Vagina (tissue), 2 donors: ENCODE measurements around the gene RBM33. TPM values are rescaled to one million over a fixed set of nuclear protein-coding genes. Genes with fewer than 3 reads are reported as not detected.

Source experiments
- DNase-seq, 2 donors: peaks; one replicate each; pipeline ENCODE4 v3.0.0-alpha.2; 2017; ENCODE audit errors: extremely low spot score in 2 of 2
- H3K27ac ChIP-seq: fragments of 200-600 bp; sonication (generic); one replicate; pipeline ENCODE4 v1.5.1; 2019
- H3K27me3 ChIP-seq: fragments of 200-600 bp; sonication (generic); one replicate; pipeline ENCODE4 v1.5.1; 2019
- H3K36me3 ChIP-seq, 2 donors: fragments of 200-600 bp; sonication (generic); one replicate each; pipeline ENCODE4 v1.5.1; 2017 to 2019
- H3K4me1 ChIP-seq: fragments of 200-600 bp; sonication (generic); one replicate; pipeline ENCODE4 v1.5.1; 2019
- H3K4me3 ChIP-seq, 2 donors: fragments of 200-600 bp; sonication (generic); 1 replicate in 1 of 2; 2 replicates in 1 of 2; pipeline ENCODE4 v1.5.1; 2016 to 2019
- H3K9me3 ChIP-seq: fragments of 200-600 bp; sonication (generic); one replicate; pipeline ENCODE4 v1.5.1; 2019
- CTCF ChIP-seq, 3 experiments: fragments of 450-650 bp in 2 of 3; fragments of 200-600 bp in 1 of 3; sonication (generic) in 1 of 3; IDR thresholded peaks; one replicate each; pipeline ENCODE4 v1.5.1; 2017 to 2019; ENCODE audit warnings: antibody characterized with exemption in 3 of 3, mild to moderate bottlenecking in 2 of 3, moderate library complexity in 2 of 3
- POLR2A ChIP-seq, 2 donors: fragments of 450-650 bp; IDR thresholded peaks; one replicate each; pipeline ENCODE4 v1.6.1; 2017; ENCODE audit warnings: antibody characterized with exemption in 2 of 2, mild to moderate bottlenecking in 2 of 2, moderate library complexity in 2 of 2
- POLR2AphosphoS5 ChIP-seq, 2 donors: sonication (generic); formaldehyde crosslinking; IDR thresholded peaks; one replicate each; pipeline ENCODE4 v1.9.0; 2017; ENCODE audit warnings: antibody characterized with exemption in 2 of 2, mild to moderate bottlenecking in 2 of 2, low read depth in 1 of 2; ENCODE audit not compliant: insufficient read depth in 1 of 2
- intact Hi-C: fragments of 100-400 bp; cut with DNase I; formaldehyde crosslinking; loops from one replicate; pipeline ENCODE4 v1.15.1; 2023
- total RNA-seq: library from RNA; depleted of rRNA; stranded (reverse); fragments of >200 nt; gene quantifications from one replicate; pipeline ENCODE4 v1.2.3, GENCODE V29; 2016

Gene RBM33
- total RNA-seq, 1 donor from 2014 or later, result 63.8 TPM

GRCh38 chr7:155786491-155786890 lies 142.0 kb downstream of the RBM33 start:
- Histone ChIP-seq H3K27ac (no peak overlapping the region), H3K27me3 (no peaks in the 10 kb centered on the region), H3K9me3 (no peaks in the 10 kb centered on the region), H3K4me1 (peaks cover 13% of the 10 kb centered on the region), H3K4me3 (no peak overlapping the region), H3K36me3 (peaks cover 0 to 19% of the 10 kb centered on the region in 2 donors)
- no peak for TF ChIP-seq POLR2A (IDR thresholded peaks at IDR 0.05)
- TF ChIP-seq POLR2AphosphoS5 (IDR thresholded peaks at IDR 0.05; ENCODE audit: insufficient read depth in 1 of 2, low read depth in 1 of 2), result no peak
- no peak for TF ChIP-seq CTCF (IDR thresholded peaks at IDR 0.05)
- DNase-seq, result no peak
- intact Hi-C loops, result no loop called here

GRCh38 chr7:155787171-155787851 lies 142.8 kb downstream of the RBM33 start:
- intact Hi-C loops, result no loop called here
- Histone ChIP-seq H3K9me3 (no peaks in the 10 kb centered on the region), H3K36me3 (peaks cover 0 to 15% of the 10 kb centered on the region in 2 donors), H3K27me3 (no peaks in the 10 kb centered on the region), H3K4me1 (peaks cover 13% of the 10 kb centered on the region), H3K4me3 (peak overlapping the region; percentile 37 to 60), H3K27ac (no peak overlapping the region)
- TF ChIP-seq CTCF (IDR thresholded peaks at IDR 0.05) (no peak), POLR2A (IDR thresholded peaks at IDR 0.05) (no peak), POLR2AphosphoS5 (IDR thresholded peaks at IDR 0.05; ENCODE audit: insufficient read depth in 1 of 2, low read depth in 1 of 2) (no peak)
- no peak for DNase-seq

- H3K27me3 ChIP-seq, result no peaks in the 10 kb centered on the region
- TF ChIP-seq POLR2A (IDR thresholded peaks at IDR 0.05) (no peak), POLR2AphosphoS5 (IDR thresholded peaks at IDR 0.05; ENCODE audit: insufficient read depth in 1 of 2, low read depth in 1 of 2) (no peak), CTCF (IDR thresholded peaks at IDR 0.05) (no peak)
- H3K4me1 ChIP-seq, result peaks cover 13% of the 10 kb centered on the region
- no peak overlapping the region for H3K27ac ChIP-seq
- H3K4me3 ChIP-seq, result no peak overlapping the region
- no peaks in the 10 kb centered on the region for H3K9me3 ChIP-seq
- peaks cover 0 to 5% of the 10 kb centered on the region in 2 donors for H3K36me3 ChIP-seq
- intact Hi-C loops, result no loop called here
- no peak for DNase-seq
These were observed 144.1 kb downstream of the RBM33 start for GRCh38 chr7:155788616-155789000.

GRCh38 chr7:155789001-155789725 lies 144.7 kb downstream of the RBM33 start:
- peaks cover 13% of the 10 kb centered on the region for H3K4me1 ChIP-seq
- no peak for DNase-seq

More at GRCh38 chr7:155789001-155789725, 144.7 kb downstream of the RBM33 start:
- Histone ChIP-seq H3K36me3 (peaks cover 0 to 3% of the 10 kb centered on the region in 2 donors), H3K4me3 (no peak overlapping the region), H3K9me3 (no peaks in the 10 kb centered on the region), H3K27ac (no peak overlapping the region), H3K27me3 (no peaks in the 10 kb centered on the region)
- intact Hi-C loops, result no loop called here
- TF ChIP-seq CTCF (IDR thresholded peaks at IDR 0.05), result no peak
- TF ChIP-seq POLR2AphosphoS5 (IDR thresholded peaks at IDR 0.05; ENCODE audit: insufficient read depth in 1 of 2, low read depth in 1 of 2), result no peak
- TF ChIP-seq POLR2A (IDR thresholded peaks at IDR 0.05), result no peak
